GM12872 (cell line): ENCODE measurements around the gene RAD51B.

Experiments
- TF ChIP-seq, protein P1 (sequence below): IDR thresholded peaks from 3 replicates; pipeline ENCODE4 v1.5.1; 2011; ENCODE audit warnings: low read depth, mild to moderate bottlenecking, low read length, moderate library complexity; ENCODE audit not compliant: insufficient read depth

The RAD51B gene

DNA sequence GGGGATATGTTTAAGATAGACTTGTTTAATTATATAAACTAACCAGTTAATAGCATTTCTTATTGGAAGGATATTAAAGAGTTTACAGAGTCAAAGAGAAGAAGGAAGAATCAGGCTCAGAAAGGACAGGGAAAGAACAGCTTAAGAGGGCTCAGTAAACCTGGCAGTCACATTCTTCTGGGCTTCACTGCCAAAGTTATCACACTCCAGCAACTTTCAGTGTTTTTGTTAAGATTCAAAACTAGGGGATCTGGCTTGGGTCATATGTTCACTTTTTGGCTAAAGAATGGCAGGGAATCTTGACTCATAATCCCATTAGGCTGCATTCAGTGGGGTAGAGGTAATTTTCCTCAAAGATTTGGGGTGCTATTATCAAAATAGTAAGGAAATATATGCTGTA lies 312.3 kb downstream of the RAD51B start:
- TF ChIP-seq, protein P1, sequence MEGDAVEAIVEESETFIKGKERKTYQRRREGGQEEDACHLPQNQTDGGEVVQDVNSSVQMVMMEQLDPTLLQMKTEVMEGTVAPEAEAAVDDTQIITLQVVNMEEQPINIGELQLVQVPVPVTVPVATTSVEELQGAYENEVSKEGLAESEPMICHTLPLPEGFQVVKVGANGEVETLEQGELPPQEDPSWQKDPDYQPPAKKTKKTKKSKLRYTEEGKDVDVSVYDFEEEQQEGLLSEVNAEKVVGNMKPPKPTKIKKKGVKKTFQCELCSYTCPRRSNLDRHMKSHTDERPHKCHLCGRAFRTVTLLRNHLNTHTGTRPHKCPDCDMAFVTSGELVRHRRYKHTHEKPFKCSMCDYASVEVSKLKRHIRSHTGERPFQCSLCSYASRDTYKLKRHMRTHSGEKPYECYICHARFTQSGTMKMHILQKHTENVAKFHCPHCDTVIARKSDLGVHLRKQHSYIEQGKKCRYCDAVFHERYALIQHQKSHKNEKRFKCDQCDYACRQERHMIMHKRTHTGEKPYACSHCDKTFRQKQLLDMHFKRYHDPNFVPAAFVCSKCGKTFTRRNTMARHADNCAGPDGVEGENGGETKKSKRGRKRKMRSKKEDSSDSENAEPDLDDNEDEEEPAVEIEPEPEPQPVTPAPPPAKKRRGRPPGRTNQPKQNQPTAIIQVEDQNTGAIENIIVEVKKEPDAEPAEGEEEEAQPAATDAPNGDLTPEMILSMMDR = no peak

DNA sequence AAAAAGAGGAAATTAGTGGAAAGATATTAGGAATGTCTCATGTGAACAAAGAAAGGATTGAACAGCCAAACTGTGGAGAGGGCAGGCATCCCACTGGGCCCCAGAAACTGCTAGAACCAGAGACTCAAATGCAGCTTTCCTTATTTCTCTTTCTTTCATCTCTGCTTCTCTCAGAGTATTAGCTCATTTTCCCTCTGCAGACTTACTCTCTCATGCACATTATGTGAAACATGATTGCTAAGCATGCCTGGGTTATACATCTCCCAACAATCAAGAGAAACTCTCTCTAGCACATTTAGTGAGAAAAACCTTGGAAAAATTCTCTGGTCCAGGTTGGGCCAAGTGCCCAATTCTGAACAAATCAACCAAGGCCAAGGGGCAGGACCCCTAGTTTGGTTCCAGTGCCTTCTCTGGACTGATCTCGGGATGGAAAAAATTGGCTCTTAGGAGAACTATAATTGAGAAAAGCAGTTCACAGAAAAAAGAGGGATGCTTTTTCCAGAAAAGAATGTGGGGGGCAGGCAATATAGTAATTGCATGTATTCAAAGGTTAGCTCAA lies 313.1 kb downstream of the RAD51B start:
- TF ChIP-seq, protein P1 = no peak

DNA sequence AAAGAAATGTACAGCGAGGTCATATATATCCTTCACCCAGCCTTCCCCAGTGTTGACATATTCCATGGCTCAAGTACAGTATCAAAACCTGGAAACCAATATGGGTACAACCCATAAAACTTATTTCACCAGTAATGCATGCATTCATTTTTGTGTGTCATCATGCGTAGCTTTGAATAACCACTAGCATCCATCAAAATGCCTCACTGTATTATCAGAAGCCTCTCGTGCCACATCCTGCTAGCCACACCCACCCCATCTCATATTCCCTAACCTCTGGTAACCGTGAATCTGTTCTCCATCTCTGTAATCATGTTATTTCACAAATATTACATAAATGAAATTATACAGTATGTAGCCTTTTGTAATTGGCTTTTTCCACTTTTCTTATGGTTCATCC lies 314.3 kb downstream of the RAD51B start:
- TF ChIP-seq, protein P1 = no peak

DNA sequence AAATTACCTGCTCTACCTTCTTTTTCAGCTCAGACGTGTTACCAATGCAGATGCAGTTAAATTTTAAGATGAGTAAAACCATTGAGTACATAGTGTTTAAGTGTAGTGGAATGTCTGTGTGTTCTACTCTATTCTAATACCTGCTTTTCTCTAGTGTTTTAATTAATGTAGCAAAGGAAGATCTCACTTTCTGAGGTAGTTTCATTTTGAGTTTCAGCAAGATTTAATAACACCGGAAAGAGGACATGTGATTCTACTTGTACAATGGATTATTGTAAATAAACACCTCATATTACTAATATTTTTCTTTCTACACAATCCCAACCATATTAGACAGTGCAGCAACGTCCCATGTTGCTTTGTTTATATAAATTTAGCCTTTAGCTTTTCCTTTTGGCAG lies 315.4 kb downstream of the RAD51B start:
- TF ChIP-seq, protein P1 = no peak

DNA sequence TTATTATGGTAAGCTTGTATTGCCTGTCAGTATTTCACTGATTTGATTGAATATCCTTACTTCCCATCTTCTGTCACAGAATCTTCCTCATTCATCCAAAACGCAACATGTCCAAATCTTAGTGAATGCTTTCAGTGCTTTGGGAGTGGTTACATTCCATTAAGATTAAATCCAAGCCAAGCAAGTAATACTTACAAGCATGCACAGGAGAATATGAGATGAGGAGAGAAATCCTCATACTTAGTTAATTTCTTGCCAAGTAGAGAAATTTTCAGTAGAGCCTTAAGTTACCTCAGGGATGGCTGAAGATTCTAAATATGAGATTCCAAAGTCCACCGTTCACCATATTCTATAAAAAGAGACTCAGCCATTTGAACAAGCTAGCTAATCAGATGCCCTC lies 316.0 kb downstream of the RAD51B start:
- TF ChIP-seq, protein P1 = no peak

DNA sequence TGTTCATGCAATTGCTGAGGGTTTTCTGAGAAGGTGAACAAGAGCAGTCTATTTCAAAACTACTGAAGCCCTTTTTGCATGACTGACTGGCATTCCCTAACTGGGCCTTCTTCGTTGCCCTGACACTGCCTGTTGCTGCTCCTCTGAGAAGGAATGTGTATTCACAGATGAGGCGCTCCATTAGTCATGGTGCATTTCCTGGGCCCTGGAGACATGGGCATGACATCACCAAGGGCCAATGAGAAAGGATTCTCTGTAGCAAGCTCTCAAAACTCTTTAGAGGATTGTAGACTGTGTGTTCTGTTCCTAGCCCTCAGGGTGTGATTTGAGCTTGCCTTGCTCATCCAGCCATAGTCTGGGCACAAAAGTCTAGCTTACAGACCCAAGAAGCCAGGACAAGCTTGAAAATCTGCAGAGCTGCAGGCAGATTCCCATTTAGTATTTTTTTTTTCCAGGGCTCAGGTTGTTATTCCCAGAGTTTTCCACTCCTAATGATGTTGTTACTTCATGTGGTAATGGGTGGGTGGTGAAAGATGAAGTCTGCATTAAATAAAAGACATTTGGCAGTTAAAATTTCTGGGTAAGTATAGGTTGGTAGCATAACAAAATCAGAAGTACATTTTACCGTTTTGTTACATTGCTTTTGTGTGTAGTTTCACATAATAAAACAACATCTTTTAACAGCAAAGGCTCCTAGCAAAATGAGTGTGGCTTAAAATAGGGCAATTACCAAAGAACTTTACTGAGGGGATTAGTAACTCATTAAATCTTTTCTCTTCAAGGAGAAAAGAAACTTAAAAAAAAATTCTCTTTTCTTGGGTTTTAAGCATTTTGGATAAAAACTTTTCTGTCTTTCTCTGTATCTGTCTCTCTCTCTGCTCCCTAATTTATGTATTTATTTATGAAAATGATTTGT lies 318.4 kb downstream of the RAD51B start:
- TF ChIP-seq, protein P1 = no peak

DNA sequence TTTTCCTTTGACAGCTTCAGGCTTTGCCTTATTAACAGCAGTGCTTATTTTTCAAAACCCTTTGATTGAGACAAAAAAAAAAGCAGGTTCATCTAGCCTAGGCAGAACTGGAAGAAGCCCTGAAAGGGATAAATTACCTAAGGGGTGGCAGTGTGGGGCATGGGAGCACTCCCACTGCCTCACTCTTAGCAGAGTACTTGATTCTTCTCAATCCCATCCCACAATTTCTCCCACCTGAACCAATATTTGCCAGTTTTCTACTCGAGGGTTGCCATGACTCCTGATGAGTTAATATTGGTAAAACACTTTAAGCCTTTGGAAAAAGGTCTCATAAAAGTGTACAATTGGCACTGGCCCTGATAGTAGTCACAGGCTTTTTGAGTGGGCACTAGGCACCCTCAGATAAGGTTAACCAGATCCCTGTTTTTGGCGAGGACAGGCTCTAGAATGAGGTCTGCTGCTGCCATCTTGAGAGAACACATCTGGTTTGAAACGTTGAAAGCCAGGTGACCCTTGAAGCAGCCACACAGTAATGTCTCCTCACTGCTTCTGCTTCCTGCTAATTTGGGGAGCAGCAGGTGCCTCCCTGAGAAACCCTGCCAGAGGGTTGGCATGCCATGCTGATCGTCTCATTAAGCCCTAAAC lies 320.0 kb downstream of the RAD51B start:
- TF ChIP-seq, protein P1 = no peak
